K562 (cell line): ENCODE results near the gene LRP2BP. TPM values are rescaled to one million over a fixed set of nuclear protein-coding genes. Genes with fewer than 3 reads are reported as not detected.

ENCODE experiments used
- ADNP ChIP-seq: fragments of 200-800 bp; sonication (Bioruptor generic); IDR thresholded peaks from 2 replicates; pipeline ENCODE4 v1.6.1; 2016; ENCODE audit warnings: missing genetic modification characterization, missing compliant biosample characterization
- CBX1 ChIP-seq: sonication (generic); IDR thresholded peaks from 2 replicates; pipeline ENCODE4 v1.6.1; 2016; ENCODE audit warnings: antibody characterized with exemption, low read depth, mild to moderate bottlenecking
- CREB3 ChIP-seq: fragments of 450-650 bp; conservative IDR thresholded peaks from 2 replicates; pipeline ENCODE4 v1.6.1; 2016; ENCODE audit warnings: missing genetic modification characterization, low read depth, mild to moderate bottlenecking, missing compliant biosample characterization, moderate library complexity
- DPF2 ChIP-seq: fragments of 450-650 bp; IDR thresholded peaks from 2 replicates; pipeline ENCODE4 v1.6.1; 2016
- ESRRB ChIP-seq: fragments of 250-450 bp; sonication (Bioruptor Pico); IDR thresholded peaks from 2 replicates; pipeline ENCODE4 v1.5.0; 2020; ENCODE audit warnings: mild to moderate bottlenecking, moderate library complexity, borderline replicate concordance
- ETV1 ChIP-seq: fragments of 450-650 bp; conservative IDR thresholded peaks from 2 replicates; pipeline ENCODE4 v1.6.1; 2016; ENCODE audit warnings: missing genetic modification characterization, control low read depth, low read depth, missing compliant biosample characterization
- GTF2E2 ChIP-seq: fragments of 200-800 bp; sonication (Bioruptor generic); IDR thresholded peaks from 2 replicates; pipeline ENCODE4 v1.6.1; 2016; ENCODE audit warnings: missing genetic modification characterization, missing compliant biosample characterization
- HIVEP1 ChIP-seq: fragments of 250-450 bp; sonication (Bioruptor Pico); IDR thresholded peaks from 2 replicates; pipeline ENCODE4 v1.4.0; 2020; ENCODE audit warnings: mild to moderate bottlenecking
- LCOR ChIP-seq: sonication (generic); formaldehyde crosslinking; IDR thresholded peaks from 2 replicates; pipeline ENCODE4 v1.8.0; 2022; ENCODE audit warnings: mild to moderate bottlenecking, missing genetic modification reagents
- MED1 ChIP-seq: sonication (generic); formaldehyde crosslinking; IDR thresholded peaks from 2 replicates; pipeline ENCODE4 v1.8.1; 2023; ENCODE audit warnings: missing genetic modification reagents, borderline replicate concordance
- PURB ChIP-seq: sonication (generic); formaldehyde crosslinking; IDR thresholded peaks from 2 replicates; pipeline ENCODE4 v1.9.0; 2021; ENCODE audit warnings: low read depth, mild to moderate bottlenecking, missing genetic modification reagents
- RAD51 ChIP-seq: fragments of 450-650 bp; IDR thresholded peaks from 2 replicates; pipeline ENCODE4 v1.7.1; 2016; ENCODE audit warnings: low read depth, mild to moderate bottlenecking, borderline replicate concordance
- REST ChIP-seq, 2 experiments: fragments of 450-650 bp; formaldehyde crosslinking in 1 of 2; IDR thresholded peaks; 2 replicates each; pipeline versions ENCODE4 v1.4.0 to v1.6.1; 2014 to 2020; ENCODE audit warnings: mild to moderate bottlenecking in 2 of 2, borderline replicate concordance in 1 of 2, low read depth in 1 of 2
- SREBF2 ChIP-seq: sonication (generic); formaldehyde crosslinking; IDR thresholded peaks from 2 replicates; pipeline ENCODE4 v1.4.0; 2020; ENCODE audit warnings: mild to moderate bottlenecking, missing genetic modification reagents
- STAG1 ChIP-seq: sonication (generic); formaldehyde crosslinking; IDR thresholded peaks from 2 replicates; pipeline ENCODE4 v1.5.0; 2020; ENCODE audit warnings: missing genetic modification reagents, borderline replicate concordance
- THRAP3 ChIP-seq: fragments of 450-650 bp; IDR thresholded peaks from 2 replicates; pipeline ENCODE4 v1.6.1; 2016; ENCODE audit warnings: mild to moderate bottlenecking, inconsistent platforms, borderline replicate concordance
- TRIM24 ChIP-seq, 2 experiments: fragments of 450-650 bp; IDR thresholded peaks; 2 replicates each; pipeline ENCODE4 v1.6.1; 2016
- U2AF2 ChIP-seq: fragments of 200-400 bp; formaldehyde crosslinking; optimal IDR thresholded peaks from 2 replicates; pipeline ENCODE3; 2017; ENCODE audit warnings: low read depth, mild to moderate bottlenecking, low read length
- ZC3H11A ChIP-seq: IDR thresholded peaks from 2 replicates; pipeline ENCODE4 v1.6.1; 2012; ENCODE audit warnings: low read depth, low read length, improper control_type of control experiment
- ZFP1 ChIP-seq: fragments of 450-650 bp; formaldehyde crosslinking; IDR thresholded peaks from 2 replicates; pipeline ENCODE4 v1.4.0; 2020; ENCODE audit warnings: mild to moderate bottlenecking, mixed read lengths
- ZNF146 ChIP-seq: IDR thresholded peaks from one replicate; pipeline ENCODE4 v1.6.1; 2018; ENCODE audit warnings: missing compliant biosample characterization; ENCODE audit not compliant: unreplicated experiment
- polyA plus RNA-seq, 8 experiments: library from polyadenylated mRNA; depleted of rRNA in 4 of 8; stranded (reverse) in 5 of 8; unstranded in 3 of 8; fragments of >200 nt; fragmentation: Nextera tagmentation in 2 of 8; fragmentation: Illumina TruSeq in 1 of 8; extraction: Ambion mirVana in 2 of 8; extraction: Trizol in 1 of 8; gene quantifications; 2 replicates each; pipeline versions ENCODE4 v1.2.1 to v1.2.3, GENCODE V29; 2011 to 2014; ENCODE audit warnings: inconsistent platforms in 1 of 8, missing spikeins in 1 of 8
- total RNA-seq, 7 experiments: library from RNA; depleted of rRNA in 6 of 7; stranded (reverse); fragments of >200 nt in 6 of 7; fragmentation: Illumina TruSeq in 2 of 7; extraction: Trizol in 2 of 7; gene quantifications; 2 replicates each; pipeline versions ENCODE4 v1.2.1 to v1.2.3, GENCODE V29; 2011 to 2021; ENCODE audit warnings: low replicate concordance in 1 of 7

LRP2BP gene
- total and polyA plus RNA-seq, 9 of the 15 experiments (the other 6 are each of a cell fraction or from before 2014, with no cell fraction given): 0.42 to 2.1 (median 0.62) TPM

- TF ChIP-seq REST (IDR thresholded peaks at IDR 0.05; ENCODE audit: borderline replicate concordance) (no peak), REST (CRISPR knock-in tag; IDR thresholded peaks at IDR 0.05; ENCODE audit: low read depth) (no peak), ADNP (tag) (0 out of 2 replicates have a peak, but pooled peaks have one; percentile 39), MED1 (no peak), PURB (CRISPR knock-in tag) (no peak), THRAP3 (peak; percentile 65; the same call in 1 of the 2 replicates), ETV1 (tag) (0 out of 2 replicates have a peak, but pooled peaks have one; percentile 31), ZNF146 (no peak), GTF2E2 (tag) (peak; percentile 44; the same call in 1 of the 2 replicates), CBX1 (no peak), CREB3 (tag) (no peak), RAD51 (no peak), ZFP1 (CRISPR knock-in tag) (no peak), SREBF2 (no peak), STAG1 (CRISPR knock-in tag) (no peak), U2AF2 (no peak), LCOR (CRISPR knock-in tag) (no peak), ZC3H11A (peak; percentile 28; the same call in 1 of the 2 replicates), HIVEP1 (CRISPR knock-in tag) (no peak), TRIM24 (IDR thresholded peaks at IDR 0.05) (no peak), ESRRB (CRISPR knock-in tag) (no peak), DPF2 (0 out of 2 replicates have a peak, but pooled peaks have one; percentile 23)
These were observed at the start of gene LRP2BP (continued) for GRCh38 chr4:185395238-185395955.
